HEK293T (cell line): ENCODE measurements around the gene FLT3.
"Not testable (repeated sequence)": the region's sequence is repeated elsewhere in the genome, so short reads cannot be mapped to it uniquely, and the experiment has no call there.

ENCODE experiments used
- CTCF ChIA-PET: fragments of 350-600 bp; formaldehyde crosslinking; extraction: SDS; loops from one replicate; lab custom pipeline; 2021; ENCODE audit warnings: antibody characterized with exemption, inconsistent platforms; lab: Yijun Ruan, JAX
- POLR2A ChIA-PET: fragments of 350-600 bp; formaldehyde crosslinking; extraction: SDS; loops from one replicate; lab custom pipeline; 2020; ENCODE audit warnings: antibody characterized with exemption, inconsistent platforms; lab: Yijun Ruan, JAX
- DNase-seq: peaks from one replicate; pipeline ENCODE4 v3.0.0; 2012; ENCODE audit warnings: mixed read lengths; ENCODE audit errors: extremely low spot score
- ARNT ChIP-seq: fragments of 450-650 bp; IDR thresholded peaks from 2 replicates; pipeline ENCODE4 v1.6.1; 2017; ENCODE audit warnings: mild to moderate bottlenecking
- BHLHE40 ChIP-seq: fragments of 450-650 bp; IDR thresholded peaks from 2 replicates; pipeline ENCODE4 v1.6.1; 2016; ENCODE audit warnings: mild to moderate bottlenecking, moderate library complexity, borderline replicate concordance
- CTBP1 ChIP-seq: fragments of 450-650 bp; IDR thresholded peaks from 2 replicates; pipeline ENCODE4 v1.6.1; 2016; ENCODE audit warnings: borderline replicate concordance
- ELF4 ChIP-seq: fragments of 450-650 bp; IDR thresholded peaks from 2 replicates; pipeline ENCODE4 v1.6.1; 2017; ENCODE audit warnings: antibody characterized with exemption
- FOXA1 ChIP-seq: fragments of 450-650 bp; IDR thresholded peaks from 2 replicates; pipeline ENCODE4 v1.6.1; 2016; ENCODE audit warnings: mild to moderate bottlenecking
- FOXK2 ChIP-seq: fragments of 450-650 bp; IDR thresholded peaks from 2 replicates; pipeline ENCODE4 v1.6.1; 2016; ENCODE audit warnings: mild to moderate bottlenecking
- FOXM1 ChIP-seq: fragments of 450-650 bp; IDR thresholded peaks from 2 replicates; pipeline ENCODE4 v1.6.1; 2017; ENCODE audit warnings: mild to moderate bottlenecking, borderline replicate concordance
- HDGF ChIP-seq: fragments of 450-650 bp; IDR thresholded peaks from 2 replicates; pipeline ENCODE4 v1.6.1; 2017; ENCODE audit warnings: antibody characterized with exemption, borderline replicate concordance
- L3MBTL2 ChIP-seq: fragments of 450-650 bp; conservative IDR thresholded peaks from 2 replicates; pipeline ENCODE4 v1.6.1; 2016; ENCODE audit warnings: mild to moderate bottlenecking
- LEF1 ChIP-seq: fragments of 450-650 bp; IDR thresholded peaks from 2 replicates; pipeline ENCODE4 v1.6.1; 2017; ENCODE audit warnings: mild to moderate bottlenecking, borderline replicate concordance
- NFRKB ChIP-seq: fragments of 450-650 bp; IDR thresholded peaks from 2 replicates; pipeline ENCODE4 v1.6.1; 2016; ENCODE audit warnings: mild to moderate bottlenecking, moderate library complexity
- PKNOX1 ChIP-seq: fragments of 450-650 bp; IDR thresholded peaks from 2 replicates; pipeline ENCODE4 v1.6.1; 2016
- SP1 ChIP-seq: fragments of 450-650 bp; IDR thresholded peaks from 2 replicates; pipeline ENCODE4 v1.6.1; 2017
- SUZ12 ChIP-seq: fragments of 450-650 bp; IDR thresholded peaks from 2 replicates; pipeline ENCODE4 v1.6.1; 2016; ENCODE audit warnings: mild to moderate bottlenecking
- TARDBP ChIP-seq: fragments of 450-650 bp; IDR thresholded peaks from 2 replicates; pipeline ENCODE4 v1.6.1; 2016
- ZNF384 ChIP-seq: fragments of 450-650 bp; IDR thresholded peaks from 2 replicates; pipeline ENCODE4 v1.6.1; 2016

FLT3 gene

GRCh38 chr13:28099396-28100149 lies 803 bp downstream of the FLT3 start:
- ChIA-PET CTCF (no interaction called here), POLR2A (no interaction called here)
- TF ChIP-seq TARDBP: no peak
- no peak for TF ChIP-seq ZNF384
- TF ChIP-seq FOXA1: no peak
- no peak for TF ChIP-seq CTBP1
- no peak for TF ChIP-seq LEF1
- no peak for DNase-seq

GRCh38 chr13:28097503-28097902 lies 2.9 kb downstream of the FLT3 start:
- no peak for DNase-seq
- ChIA-PET POLR2A (no interaction called here), CTCF (no interaction called here)
- TF ChIP-seq SP1 (no peak), TARDBP (no peak), NFRKB (no peak), PKNOX1 (no peak), BHLHE40 (no peak), LEF1 (no peak), FOXM1 (no peak), ZNF384 (no peak), SUZ12 (no peak), ELF4 (no peak), FOXA1 (no peak), FOXK2 (no peak), HDGF (no peak), L3MBTL2 (no peak), CTBP1 (no peak), ARNT (no peak)

- no peak for DNase-seq
- POLR2A ChIA-PET: no interaction called here
- TF ChIP-seq FOXK2 (no peak), FOXA1 (no peak)
- CTCF ChIA-PET: no interaction called here
Measured at GRCh38 chr13:28094306-28094705, 6.1 kb downstream of the FLT3 start.

GRCh38 chr13:28093881-28094280 lies 6.5 kb downstream of the FLT3 start:
- DNase-seq: no peak
- ChIA-PET CTCF (no interaction called here), POLR2A (no interaction called here)
- no peak for TF ChIP-seq SP1
- no peak for TF ChIP-seq FOXK2
- no peak for TF ChIP-seq ZNF384

- TF ChIP-seq FOXM1: no peak
- no peak for TF ChIP-seq FOXK2
- TF ChIP-seq SP1: no peak
- no peak for TF ChIP-seq ARNT
- no peak for TF ChIP-seq TARDBP
- no peak for TF ChIP-seq ZNF384
- TF ChIP-seq LEF1: no peak
- no peak for TF ChIP-seq CTBP1
- no peak for TF ChIP-seq L3MBTL2
- TF ChIP-seq ELF4: no peak
- no peak for TF ChIP-seq FOXA1
- TF ChIP-seq BHLHE40: no peak
- no peak for TF ChIP-seq HDGF
- no peak for TF ChIP-seq PKNOX1
- TF ChIP-seq SUZ12: no peak
- TF ChIP-seq NFRKB: no peak
- DNase-seq: no peak
- CTCF ChIA-PET: no interaction called here
- POLR2A ChIA-PET: no interaction called here
Measured at GRCh38 chr13:28092431-28092830, 7.9 kb downstream of the FLT3 start.

- CTCF ChIA-PET: no interaction called here
- TF ChIP-seq BHLHE40 (no peak), NFRKB (no peak), SUZ12 (no peak), FOXM1 (no peak), ELF4 (no peak), TARDBP (no peak)
- no peak for DNase-seq
- POLR2A ChIA-PET: no interaction called here
Measured at GRCh38 chr13:28089065-28089464, 11.3 kb downstream of the FLT3 start.

GRCh38 chr13:28077820-28078219 lies 22.6 kb downstream of the FLT3 start:
- DNase-seq, POLR2A ChIA-PET, CTCF ChIA-PET: not testable (repeated sequence)

GRCh38 chr13:28077231-28077630 lies 23.1 kb downstream of the FLT3 start:
- no peak for TF ChIP-seq SUZ12
- TF ChIP-seq FOXM1: no peak
- no peak for TF ChIP-seq BHLHE40
- TF ChIP-seq TARDBP: no peak
- no peak for TF ChIP-seq NFRKB
- TF ChIP-seq LEF1: no peak
- no peak for TF ChIP-seq FOXA1
- TF ChIP-seq ZNF384: no peak
- TF ChIP-seq L3MBTL2: no peak
- TF ChIP-seq ELF4: no peak
- TF ChIP-seq HDGF: no peak
- ChIA-PET CTCF (interaction anchor here (0.9 kb wide), 1 partner anchor 18 kb away, joined by 3 read pairs; no protein-coding TSS in a partner anchor), POLR2A (no interaction called here)
- DNase-seq: no peak
